ENCODE data around the gene SDS.

Gene SDS

DNA sequence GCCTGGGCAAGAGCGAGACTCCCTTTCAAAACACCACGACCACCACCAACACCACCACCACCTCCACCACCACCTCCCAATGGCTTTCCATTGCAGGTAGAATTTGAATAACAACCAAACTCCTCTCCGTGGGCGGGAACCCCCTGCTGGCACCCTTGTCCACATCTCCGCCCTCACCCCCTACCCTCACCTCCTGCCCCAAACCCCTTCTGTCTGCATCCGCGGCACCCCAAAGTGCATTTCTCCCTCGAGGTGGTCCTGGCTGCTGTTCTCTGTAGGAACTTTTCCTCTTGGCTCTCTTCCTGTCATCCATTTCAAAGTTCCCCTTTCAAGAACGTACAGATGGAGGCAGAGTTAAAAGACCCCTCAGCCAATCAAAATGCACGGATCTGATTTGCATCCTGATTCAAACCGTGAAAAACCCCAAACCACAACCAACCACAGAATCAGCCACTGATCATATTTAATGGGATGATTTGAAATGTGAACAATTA lies 22.3 kb upstream of the SDS start:
- DNase-seq (ENCODE audit: low read depth), result no peak

DNA sequence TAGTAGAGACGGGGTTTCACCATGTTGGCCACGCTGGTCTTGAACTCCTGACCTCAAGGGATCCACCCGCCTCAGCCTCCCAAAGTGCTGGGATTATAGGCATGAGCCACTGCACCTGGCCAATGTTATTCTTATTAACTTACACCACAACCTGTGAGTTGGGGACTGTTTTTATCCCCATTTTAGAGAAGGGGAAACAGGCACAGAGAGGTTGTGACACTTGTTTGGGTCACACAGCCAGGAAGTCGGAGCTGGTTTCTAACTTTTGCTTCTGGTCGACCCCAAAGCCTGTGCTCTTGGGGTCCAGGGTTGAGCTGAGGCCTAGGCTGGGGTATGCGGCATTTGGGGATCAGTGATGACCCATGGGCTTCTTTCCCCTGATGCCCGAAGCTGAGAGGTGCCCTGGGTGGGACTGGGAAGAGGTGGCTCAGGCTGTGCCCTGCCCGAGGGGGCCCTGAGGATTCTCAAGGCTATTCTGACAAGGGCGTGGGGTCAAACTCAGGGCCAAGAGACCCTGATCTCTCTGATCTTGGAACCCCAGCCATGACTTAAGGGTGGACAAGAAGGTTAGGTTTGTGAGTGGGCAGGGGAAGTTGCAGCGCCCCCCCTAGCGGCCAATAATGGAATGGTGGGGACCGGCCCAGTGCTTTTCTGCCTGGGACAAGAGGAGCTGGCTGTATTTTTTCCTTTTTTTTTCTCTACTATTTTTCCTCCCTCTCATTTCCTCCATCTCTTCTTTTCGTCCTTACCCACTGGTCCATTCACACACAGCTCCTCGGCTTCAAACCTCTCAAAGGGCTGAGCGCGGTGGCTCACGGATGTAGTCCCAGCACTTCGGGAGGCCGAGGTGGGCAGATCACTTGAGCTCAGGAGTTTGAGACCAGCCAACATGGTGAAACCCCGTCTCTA lies 21.5 kb upstream of the SDS start:
- DNase-seq (ENCODE audit: low read depth), result peak; percentile 16

DNA sequence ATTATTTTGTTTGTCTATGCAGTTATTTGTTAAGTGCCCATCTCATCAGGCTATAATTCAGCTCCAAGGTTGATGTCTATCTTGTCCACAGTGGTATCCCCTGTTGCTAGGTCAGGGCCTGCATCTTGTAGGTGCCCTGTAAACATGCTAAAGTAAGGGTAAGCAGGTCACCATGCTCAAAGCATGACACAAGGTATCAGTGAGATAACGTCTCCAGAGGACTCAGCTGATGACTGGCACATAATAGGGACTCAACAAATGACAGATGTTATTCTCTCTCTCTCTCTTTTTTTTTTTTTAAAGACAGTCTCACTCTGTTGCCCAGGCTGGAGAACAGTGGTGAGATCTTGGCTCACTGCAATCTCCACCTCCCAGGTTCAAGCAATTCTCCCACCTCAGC lies 20.8 kb upstream of the SDS start:
- no peak for DNase-seq (ENCODE audit: low read depth)

DNA sequence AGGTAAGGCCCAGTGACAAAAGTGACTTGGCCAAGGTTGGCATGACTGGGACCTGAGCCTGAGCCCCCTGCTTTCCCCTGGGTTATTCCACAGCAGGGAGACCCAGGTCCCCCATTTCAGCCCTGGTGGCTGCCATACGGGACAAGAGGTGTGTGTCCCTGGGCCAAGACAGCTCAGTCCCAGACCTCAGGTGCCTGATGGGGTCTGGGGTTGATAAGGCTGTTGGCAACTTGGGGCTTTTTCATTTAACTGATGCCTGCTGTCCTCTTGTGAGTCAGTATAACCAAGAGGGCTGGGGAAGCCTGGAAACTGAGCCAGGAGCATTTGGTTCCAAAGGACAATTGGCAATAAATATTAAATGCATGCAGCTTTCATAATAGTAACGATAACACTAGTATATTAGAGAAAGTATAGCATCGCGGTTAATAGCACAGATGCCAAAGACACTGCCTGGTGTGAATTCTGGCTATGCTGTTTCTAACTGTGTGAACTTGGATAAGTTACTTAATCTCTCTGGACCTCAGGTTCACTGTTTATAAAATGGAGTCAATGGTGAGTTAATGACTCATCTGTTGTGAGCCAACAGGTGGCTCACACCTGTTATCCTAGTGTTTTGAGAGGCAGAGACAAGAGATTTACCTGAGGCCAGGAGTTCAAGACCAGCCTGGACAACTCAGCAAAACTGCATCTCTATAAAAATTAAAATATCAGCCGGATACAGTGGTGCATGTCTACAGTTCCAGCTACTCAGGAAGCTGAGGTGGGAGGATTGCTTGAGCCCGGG lies 19.4 kb upstream of the SDS start:
- DNase-seq (ENCODE audit: low read depth), result no peak

DNA sequence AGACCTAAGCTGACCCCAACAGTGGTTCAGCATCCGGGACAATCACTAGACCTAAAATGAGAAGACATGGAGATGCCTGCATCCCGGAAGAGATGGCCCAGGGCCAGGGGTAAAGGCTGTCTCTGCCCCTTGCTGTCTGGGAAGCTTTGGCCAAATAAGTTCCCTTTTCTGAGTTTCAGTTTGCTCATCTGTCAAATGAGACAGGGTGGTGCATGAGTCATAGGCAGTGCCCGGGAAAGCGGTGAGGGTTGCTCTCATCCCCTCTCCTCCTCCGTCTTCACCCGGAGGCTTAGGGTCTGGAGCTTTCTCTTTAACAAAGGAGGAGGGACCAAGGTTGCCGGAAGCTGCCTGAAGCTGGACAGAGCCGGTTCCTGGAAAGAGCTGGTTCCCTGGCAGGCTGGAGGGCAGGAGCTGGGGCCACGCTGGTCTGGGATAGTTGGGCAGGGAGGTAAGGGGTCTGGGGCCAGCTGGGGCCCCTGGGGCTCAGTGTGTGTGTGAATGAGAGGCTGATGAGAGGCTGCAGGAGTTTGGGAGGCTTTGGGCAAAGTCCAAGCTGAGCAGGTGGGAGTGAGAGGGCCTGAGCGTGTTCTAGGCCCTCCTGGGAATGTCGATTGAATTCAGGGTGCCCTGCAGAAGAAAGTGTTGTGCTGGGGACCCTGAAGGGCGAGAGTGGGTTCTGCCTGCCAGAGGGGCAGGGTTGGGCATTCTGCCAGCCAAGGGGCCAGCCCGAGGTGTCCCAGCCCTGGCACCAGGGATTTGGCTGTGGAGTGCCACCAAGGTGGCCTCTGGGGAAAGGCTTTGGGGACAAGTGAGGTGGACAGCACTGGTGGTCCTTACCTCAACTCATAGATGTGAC lies 18.6 kb upstream of the SDS start, which contains the start of gene SDSL:
Gene SDSL (plus strand): TSS at position 351 of the 856 bp plus-strand sequence. CDS start 5,603 bp downstream, outside the sequence.
- no peak for DNase-seq (ENCODE audit: low read depth)

DNA sequence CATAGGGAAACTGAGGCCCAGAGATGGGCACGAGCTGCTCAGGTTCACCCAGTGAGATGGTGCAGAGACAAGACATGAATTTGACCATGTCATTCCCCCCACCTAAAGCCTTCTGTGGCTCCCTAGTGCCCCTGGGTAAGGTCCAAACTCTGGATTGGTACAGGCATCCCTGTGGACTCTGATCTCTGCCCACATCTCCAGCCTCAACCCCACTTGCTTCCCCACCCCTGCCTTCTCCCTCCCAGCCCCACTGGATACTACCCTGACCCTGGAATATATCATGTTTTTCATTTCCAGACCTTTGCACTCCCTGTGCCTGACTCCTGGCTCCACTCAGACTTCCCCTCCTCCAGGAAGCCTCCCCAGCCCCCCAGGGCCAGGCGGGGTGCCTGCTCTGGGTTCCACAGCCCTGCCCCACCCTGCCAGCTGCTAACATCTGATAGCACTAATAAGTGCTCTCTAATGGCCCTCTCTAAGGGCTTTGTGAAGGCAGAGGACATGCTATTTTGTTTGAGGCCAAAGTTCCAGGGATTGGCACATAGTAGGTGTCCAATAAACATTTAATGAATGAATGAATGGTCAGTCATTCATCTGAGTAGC lies 17.4 kb upstream of the SDS start:
- no peak for DNase-seq (ENCODE audit: low read depth)

DNA sequence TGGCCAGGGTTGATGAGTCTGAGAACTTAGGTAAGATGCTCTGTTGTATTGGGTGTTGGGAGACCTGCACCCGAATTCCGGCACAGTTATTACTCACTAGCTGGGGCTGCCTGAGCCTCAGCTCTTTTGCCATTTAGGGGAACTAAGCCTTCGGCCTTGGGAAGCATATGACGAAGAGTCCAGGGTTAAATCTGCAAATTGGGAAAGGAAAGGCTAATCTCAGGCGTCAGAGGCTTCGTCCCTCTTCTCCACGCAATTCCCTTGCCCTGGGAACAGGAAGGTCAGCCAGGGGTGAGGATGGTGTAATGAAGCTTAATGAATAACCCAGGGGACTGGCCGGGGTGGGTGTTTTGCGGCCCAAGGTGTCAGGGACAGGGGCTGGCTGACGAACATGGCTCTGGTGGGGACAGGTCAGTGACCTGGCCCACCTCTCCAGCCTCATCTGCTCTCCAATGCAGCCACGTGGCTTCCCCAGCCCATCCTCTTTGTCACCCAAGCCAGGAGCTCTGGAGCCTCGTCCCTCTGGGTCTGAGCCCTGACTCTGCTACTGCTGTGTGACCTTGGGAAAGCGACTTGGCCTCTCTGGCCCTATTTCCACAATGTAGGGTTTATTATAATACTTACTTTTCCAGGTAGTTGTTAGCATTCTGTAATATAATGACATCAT lies 14.7 kb upstream of the SDS start:
- no peak for DNase-seq (ENCODE audit: low read depth)

DNA sequence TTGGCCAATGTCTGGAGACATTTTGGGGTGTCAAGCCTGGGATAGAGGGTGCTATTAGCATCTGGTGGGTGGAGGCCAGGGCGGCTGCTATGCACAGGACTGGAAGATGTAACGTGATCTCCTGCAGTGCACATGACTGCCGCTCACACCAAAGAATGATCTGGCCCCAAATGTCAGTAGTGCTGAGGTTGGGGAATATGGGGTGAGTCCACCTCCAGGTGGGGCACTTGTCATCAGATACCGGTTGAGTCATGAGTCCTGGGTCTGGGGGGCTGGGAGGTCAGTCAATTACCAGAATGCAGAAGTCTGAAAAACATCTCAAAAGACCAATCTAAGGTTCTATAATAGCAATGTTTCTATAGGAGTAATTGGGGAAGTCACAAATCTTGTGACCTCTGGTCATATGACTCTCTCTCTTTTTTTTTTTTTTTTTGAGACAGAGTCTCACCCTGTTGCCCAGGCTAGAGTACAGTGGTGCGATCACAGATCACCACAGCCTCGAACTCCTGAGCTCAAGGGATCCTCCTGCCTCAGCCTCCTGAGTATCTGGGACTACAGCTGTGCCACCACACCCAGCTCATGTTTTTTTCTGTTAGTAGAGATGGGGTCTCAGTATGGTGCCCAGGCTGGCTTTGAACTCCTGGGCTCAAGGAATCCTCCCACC lies 12.5 kb upstream of the SDS start:
- DNase-seq (ENCODE audit: low read depth), result no peak

DNA sequence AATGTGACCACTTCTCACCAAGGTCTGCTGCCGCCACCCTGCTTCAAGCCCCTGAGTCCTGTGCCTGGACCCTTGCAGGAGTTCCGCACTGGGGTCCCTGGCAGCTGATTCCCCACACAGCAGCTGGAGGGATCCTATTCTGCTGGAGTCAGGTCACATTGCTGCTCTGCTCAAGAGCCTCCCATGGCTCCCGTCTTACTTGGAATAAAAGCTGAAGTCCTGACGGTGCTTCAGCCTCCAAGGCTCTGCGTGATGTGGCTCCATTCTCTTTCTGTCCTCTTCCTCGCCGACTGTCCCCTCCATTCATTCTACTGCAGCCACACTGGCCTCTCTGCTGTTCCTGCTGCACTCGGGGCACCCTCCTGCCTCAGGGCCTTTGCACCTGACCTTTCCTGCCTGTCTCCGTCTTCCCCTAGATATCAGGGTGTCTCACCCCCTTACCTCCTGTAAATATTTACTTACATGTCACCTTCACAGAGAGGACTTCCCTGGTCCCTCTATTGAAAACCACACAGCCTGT lies 10.9 kb upstream of the SDS start:
- no peak for DNase-seq (ENCODE audit: low read depth)

DNA sequence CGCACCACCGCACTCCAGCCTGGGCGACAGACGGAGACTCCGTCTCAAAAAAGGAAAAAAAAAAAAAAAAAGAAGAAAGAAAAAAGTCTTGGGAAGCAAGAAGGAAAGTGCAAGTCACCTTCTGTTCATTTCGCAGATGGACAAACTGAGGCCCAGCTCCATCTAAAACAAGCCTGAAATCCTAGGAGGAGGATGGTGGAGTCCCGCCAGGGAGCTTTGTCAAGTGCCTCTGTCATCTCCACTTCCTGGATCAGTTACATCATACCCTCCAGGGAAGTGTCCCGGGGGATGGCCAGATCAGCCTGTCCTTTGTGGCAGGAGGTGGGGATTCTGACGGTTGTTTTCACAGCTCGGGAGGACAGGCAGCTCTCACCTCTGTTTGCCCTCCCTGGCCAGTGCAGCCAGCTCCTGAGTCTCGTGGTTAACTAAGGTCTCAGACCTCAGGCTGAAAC lies 9.8 kb upstream of the SDS start:
- DNase-seq (ENCODE audit: low read depth), result no peak

DNA sequence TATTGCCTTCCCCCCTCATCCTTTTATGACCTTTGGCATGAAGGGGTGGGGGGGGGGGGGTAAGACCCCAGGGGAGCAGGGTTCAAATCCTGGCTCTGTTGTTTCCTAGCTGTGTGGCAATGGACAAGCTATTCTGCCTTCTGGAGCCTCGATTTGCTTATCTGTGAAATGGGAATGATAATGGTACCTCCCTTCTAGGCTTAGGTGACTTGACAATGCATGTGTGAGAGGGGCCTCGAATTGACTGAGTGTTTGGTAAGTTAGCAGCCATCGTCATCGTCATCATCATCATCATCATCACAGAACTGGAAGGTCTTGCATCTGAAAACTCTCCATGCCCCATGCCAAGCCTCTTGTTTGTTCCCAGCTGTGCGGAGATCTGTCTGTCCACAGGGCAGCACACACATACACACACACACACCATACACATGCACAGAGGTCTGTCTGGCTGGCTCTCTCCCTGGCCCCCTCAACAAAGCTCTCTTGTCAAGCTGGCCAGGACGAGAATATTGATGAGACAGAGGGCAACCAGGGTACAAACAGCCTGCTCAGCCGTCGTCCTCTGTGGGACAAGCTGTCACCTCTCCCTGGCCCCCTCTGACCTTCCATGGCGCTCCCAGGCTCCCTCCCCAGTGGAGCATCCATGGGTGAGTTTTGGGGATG lies 5.9 kb upstream of the SDS start:
- DNase-seq (ENCODE audit: low read depth), result no peak

DNA sequence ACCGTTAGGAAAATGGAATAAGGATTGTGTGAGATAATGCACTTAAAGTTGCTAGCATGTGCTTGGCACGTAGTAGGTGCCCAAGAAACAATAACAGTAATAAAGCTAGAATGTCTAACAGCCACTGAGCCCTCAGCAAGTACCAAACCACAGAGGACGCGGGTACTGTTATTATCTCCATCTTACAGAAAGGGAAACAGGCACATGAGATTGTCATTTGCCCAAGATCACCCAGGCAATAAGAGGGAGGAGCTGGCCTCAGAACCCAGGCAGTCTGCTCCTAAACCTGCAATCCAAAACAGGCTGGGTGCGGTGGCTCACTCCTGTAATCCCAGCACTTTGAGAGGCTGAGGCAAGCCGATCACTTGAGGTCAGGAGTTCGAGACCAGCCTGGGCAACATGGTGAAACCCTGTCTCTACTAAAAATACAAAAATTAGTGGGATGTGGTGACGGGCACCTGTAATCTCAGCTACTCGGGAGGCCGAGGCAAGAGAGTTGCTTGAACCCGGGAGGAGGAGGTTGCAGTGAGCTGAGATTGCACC lies 5.1 kb upstream of the SDS start:
- DNase-seq (ENCODE audit: low read depth), result no peak

DNA sequence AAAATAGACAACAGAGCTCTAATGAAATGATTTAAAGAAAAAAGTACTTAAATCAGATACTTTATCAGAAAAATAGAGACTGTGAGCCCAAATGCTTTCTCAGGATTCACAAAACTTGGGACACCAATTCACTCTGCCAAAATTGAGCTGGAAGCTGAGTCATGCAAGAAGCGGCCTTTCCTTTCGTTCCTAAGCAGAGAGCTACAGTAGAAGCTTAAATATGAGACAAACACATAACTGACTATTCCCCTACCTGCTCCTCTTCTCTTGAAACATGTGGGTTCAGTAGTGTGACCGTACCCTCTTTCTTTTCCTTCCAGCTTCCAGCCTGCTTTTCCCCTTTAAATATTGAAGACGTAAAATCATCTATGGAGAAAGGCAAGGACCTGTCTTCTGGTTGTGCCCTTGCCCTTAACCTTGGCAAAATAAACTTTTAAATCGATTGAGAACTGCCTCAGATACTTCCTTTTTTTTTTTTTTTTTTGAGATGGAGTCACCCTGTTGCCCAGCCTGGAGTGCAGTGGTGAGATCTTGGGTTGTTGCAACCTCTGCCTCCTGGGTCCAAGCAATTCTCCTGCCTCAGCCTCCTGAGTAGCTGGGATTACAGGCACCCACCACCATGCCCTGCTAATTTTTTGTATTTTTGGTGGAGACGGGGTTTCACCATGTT lies 4.4 kb upstream of the SDS start:
- no peak for DNase-seq (ENCODE audit: low read depth)

DNA sequence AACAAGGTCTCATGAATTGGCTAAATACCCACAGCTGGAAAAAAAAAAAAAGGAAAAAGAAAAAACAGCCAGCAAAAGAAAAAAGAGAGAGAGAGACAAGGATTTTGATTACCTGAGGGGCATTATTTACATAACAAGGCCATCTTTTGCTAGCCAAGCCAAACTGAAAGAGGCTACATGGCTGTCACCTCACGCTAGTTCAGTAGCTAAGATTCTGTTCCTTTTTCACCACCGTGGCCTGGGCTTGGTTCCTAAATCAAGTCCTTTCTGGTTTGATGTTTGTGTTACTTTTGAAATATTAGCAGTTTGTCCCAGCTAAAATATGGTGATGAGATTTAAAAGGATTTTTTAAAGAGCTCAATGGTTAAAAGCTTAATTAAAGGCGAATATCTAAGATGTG lies 2.0 kb upstream of the SDS start:
- DNase-seq (ENCODE audit: low read depth), result no peak

DNA sequence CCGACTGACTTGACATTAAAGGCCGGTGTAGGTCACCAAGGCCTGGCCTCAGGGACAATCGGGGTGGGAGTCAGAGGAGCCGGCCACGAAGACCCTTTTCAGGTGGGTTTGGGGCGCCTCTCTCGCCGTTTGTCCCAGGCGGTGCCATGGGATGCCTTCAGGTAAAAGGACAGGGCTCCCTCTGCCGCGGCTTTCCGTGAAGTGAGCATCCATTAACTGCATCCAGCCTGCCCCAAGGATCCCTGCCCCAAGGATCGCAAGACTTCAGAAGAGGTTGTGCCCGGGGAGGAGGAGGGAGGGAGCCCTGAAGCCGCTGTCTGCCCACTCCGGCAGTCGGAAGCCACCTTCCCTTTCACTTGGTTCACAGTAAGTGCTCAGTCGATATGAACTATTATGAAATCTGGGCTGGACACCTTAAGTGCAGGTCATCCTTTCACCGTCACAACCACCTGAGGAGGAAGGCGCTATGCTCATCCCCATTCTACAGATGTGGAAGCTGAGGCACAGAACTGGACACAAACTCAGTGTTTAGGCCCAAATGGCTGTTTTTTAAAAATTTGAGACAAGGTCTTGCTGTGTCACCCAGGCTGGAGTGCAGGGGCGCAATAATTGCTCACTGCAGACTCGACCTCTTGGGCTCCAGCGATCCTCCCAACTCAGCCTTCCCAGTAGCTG lies 964 bp downstream of the SDS start:
- no peak for DNase-seq (ENCODE audit: low read depth)

DNA sequence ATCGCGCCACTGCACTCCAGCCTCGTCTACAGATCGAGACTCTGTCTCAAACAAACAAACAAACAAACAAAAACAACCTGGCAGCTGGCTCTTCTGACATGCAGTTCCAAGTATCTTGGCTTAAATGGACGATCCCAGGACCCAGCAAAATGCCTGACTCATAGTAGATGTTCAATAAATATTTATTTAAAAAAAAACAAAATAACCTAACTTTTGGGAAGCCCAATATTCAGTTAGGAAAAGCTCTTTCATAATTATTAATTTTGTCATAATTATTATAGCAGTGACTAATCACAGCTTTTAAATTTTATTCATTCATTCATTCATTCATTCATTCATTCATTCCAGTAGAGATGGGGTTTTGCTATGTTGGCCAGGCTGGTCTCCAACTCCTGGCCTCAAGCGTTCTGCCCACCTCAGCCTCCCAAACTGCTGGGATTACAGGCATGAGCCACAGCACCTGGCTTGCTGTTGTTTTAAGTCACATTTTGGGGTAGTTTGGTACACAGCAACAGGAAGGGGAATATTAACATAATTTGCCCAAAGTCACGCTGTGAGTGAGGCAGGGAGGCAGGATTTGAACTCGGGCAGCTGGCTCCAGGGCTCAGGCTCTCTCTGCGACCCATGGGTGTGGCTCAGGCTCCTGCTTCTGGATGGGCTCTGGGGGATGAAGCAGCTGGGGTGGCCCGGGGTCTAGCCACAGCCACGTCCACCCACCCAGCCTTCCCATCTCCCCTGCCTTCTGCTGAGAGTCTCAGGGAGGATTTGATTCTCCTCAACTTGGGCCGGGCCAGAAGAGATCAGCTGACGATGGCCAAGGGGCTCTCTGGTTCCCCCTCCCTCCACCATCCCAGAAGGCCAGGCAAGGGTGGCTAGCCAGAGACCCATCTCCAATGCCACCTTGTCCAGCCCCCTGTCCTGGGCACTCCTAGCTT lies 2.4 kb downstream of the SDS start:
- DNase-seq (ENCODE audit: low read depth), result no peak

DNA sequence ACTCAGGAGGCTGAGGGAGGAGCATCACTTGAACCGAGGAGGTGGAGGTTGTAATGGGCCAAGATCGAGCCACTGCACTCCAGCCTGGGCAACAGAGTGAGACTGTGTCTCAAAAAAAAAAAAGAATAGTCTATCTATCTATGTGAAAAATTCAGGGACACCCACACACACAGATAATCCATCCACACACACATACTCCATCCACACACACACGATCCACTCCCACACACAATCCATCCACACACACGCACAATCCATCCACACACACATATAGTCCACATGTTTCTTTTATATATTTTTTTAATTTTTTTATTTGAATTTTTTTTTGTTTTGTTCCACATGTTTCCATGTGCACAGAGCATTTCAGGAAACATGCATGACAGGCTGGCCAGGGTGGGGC lies 3.3 kb downstream of the SDS start:
- no peak for DNase-seq (ENCODE audit: low read depth)

All from T follicular helper cell (primary cell).